Measurements from ENCODE around the gene STOX2.

GRCh38 chr4:183968931-183969330 is 63.8 kb downstream of the STOX2 start:
- TF ChIP-seq, protein P1, sequence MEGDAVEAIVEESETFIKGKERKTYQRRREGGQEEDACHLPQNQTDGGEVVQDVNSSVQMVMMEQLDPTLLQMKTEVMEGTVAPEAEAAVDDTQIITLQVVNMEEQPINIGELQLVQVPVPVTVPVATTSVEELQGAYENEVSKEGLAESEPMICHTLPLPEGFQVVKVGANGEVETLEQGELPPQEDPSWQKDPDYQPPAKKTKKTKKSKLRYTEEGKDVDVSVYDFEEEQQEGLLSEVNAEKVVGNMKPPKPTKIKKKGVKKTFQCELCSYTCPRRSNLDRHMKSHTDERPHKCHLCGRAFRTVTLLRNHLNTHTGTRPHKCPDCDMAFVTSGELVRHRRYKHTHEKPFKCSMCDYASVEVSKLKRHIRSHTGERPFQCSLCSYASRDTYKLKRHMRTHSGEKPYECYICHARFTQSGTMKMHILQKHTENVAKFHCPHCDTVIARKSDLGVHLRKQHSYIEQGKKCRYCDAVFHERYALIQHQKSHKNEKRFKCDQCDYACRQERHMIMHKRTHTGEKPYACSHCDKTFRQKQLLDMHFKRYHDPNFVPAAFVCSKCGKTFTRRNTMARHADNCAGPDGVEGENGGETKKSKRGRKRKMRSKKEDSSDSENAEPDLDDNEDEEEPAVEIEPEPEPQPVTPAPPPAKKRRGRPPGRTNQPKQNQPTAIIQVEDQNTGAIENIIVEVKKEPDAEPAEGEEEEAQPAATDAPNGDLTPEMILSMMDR (IDR thresholded peaks at IDR 0.05; ENCODE audit: low read depth, low read length): no peak
- no peak for TF ChIP-seq EZH2phosphoT487 (IDR thresholded peaks at IDR 0.05; ENCODE audit: low read depth)

All from OCI-LY3 (cell line).